Epithelial cell of proximal tubule (primary cell): ENCODE data around the gene HRH1. TPM values are rescaled to one million over a fixed set of nuclear protein-coding genes. Genes with fewer than 3 reads are reported as not detected.

Source experiments
- DNase-seq: peaks from one replicate; pipeline ENCODE4 v3.0.0-alpha.2; 2011; ENCODE audit warnings: low read depth
- H3K4me3 ChIP-seq: 2 replicates; pipeline ENCODE4 v1.5.1; 2011; ENCODE audit warnings: low read depth, mild to moderate bottlenecking, low read length
- CTCF ChIP-seq: conservative IDR thresholded peaks from 2 replicates; pipeline ENCODE4 v1.5.1; 2012; ENCODE audit warnings: low read depth, mild to moderate bottlenecking, low read length
- total RNA-seq: library from RNA; depleted of rRNA; stranded (reverse); fragments of >200 nt; gene quantifications from 2 replicates; pipeline ENCODE4 v1.2.3, GENCODE V29; 2015

HRH1 gene
- total RNA-seq, 1 donor from 2014 or later, result 3.1 TPM

GRCh38 chr3:11302444-11302843, 148.2 kb downstream of the HRH1 start:
- no peak overlapping the region for H3K4me3 ChIP-seq
- no peak for DNase-seq
- TF ChIP-seq CTCF, result no peak

GRCh38 chr3:11304175-11304574, 149.9 kb downstream of the HRH1 start:
- DNase-seq, result no peak
- no peak overlapping the region for H3K4me3 ChIP-seq
- no peak for TF ChIP-seq CTCF

GRCh38 chr3:11305509-11305908, 151.2 kb downstream of the HRH1 start:
- H3K4me3 ChIP-seq, result no peak overlapping the region
- no peak for TF ChIP-seq CTCF
- peak; percentile 37 for DNase-seq

GRCh38 chr3:11306817-11307589, 152.7 kb downstream of the HRH1 start:
- H3K4me3 ChIP-seq, result no peak overlapping the region
- no peak for TF ChIP-seq CTCF
- no peak for DNase-seq

GRCh38 chr3:11307830-11308432, 153.6 kb downstream of the HRH1 start:
- no peak for TF ChIP-seq CTCF
- no peak overlapping the region for H3K4me3 ChIP-seq
- DNase-seq, result no peak

GRCh38 chr3:11310258-11310657, 156.0 kb downstream of the HRH1 start:
- no peak overlapping the region for H3K4me3 ChIP-seq
- no peak for TF ChIP-seq CTCF
- no peak for DNase-seq

- no peak overlapping the region for H3K4me3 ChIP-seq
- TF ChIP-seq CTCF, result no peak
- DNase-seq, result no peak
Observed at GRCh38 chr3:11312166-11312565, 157.9 kb downstream of the HRH1 start.
